Activated T-cell treated with anti-CD3 and anti-CD28 coated beads, Interleukin-2, amount 50 U/mL, for 48 hours (primary cell): Measurements from ENCODE around the gene STX5.
"Not testable (repeated sequence)": the region's sequence is repeated elsewhere in the genome, so short reads cannot be mapped to it uniquely, and the experiment has no call there.

ENCODE experiments used
- DNase-seq, 2 experiments: peaks; one replicate each; pipeline ENCODE4 v3.0.0-alpha.2; 2020

The STX5 gene

GRCh38 chr11:62831520-62832335 lies at the start of gene STX5:
STX5 (minus strand) TSS chr11:62832051; CDS start chr11:62831243, 808 bp downstream.
- peak; percentile 100 for DNase-seq

DNA sequence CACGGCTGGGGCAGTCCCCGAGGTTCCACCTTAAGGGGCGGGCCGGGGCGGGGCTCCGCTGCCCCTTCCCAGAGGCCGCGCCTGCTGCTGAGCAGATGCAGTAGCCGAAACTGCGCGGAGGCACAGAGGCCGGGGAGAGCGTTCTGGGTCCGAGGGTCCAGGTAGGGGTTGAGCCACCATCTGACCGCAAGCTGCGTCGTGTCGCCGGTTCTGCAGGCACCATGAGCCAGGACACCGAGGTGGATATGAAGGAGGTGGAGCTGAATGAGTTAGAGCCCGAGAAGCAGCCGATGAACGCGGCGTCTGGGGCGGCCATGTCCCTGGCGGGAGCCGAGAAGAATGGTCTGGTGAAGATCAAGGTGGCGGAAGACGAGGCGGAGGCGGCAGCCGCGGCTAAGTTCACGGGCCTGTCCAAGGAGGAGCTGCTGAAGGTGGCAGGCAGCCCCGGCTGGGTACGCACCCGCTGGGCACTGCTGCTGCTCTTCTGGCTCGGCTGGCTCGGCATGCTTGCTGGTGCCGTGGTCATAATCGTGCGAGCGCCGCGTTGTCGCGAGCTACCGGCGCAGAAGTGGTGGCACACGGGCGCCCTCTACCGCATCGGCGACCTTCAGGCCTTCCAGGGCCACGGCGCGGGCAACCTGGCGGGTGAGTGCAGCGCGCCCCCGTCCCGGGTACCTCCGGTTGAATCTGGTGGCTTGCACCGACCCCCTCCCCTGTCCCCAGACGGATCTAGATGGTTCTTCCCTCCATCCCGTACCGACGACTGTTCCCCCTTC lies 49.1 kb upstream of the STX5 start, which contains the start of gene SLC3A2:
Gene SLC3A2, plus strand, starts transcription at position 94 of the 776 bp plus-strand sequence. Its CDS starts 128 bp downstream, at position 222.
- peak; percentile 90 to 92 for DNase-seq

- DNase-seq, result no peak
Measured at GRCh38 chr11:62880231-62880802, 48.5 kb upstream of the STX5 start.

GRCh38 chr11:62879235-62879978 lies 47.6 kb upstream of the STX5 start:
- no peak for DNase-seq

DNA sequence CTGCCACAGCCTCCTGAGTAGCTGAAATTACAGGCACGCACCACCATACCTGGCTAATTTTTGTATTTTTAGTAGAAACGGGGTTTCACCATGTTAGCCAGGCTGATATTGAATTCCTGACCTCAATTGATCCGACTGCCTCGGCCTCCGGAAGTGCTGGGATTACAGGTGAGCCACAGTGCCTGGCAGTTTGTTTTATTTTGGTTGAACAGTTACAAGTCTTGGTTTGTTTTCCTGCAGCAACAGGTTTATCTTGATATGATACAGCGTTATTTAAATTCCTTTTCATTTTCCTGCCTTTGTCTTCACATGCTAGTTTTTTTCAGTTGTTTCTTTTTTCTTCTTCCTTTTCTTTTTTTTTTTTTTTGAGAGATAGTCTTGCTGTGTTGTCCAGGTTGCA lies 44.9 kb upstream of the STX5 start:
- no peak for DNase-seq

GRCh38 chr11:62875698-62876478 lies 44.0 kb upstream of the STX5 start:
- no peak for DNase-seq

DNA sequence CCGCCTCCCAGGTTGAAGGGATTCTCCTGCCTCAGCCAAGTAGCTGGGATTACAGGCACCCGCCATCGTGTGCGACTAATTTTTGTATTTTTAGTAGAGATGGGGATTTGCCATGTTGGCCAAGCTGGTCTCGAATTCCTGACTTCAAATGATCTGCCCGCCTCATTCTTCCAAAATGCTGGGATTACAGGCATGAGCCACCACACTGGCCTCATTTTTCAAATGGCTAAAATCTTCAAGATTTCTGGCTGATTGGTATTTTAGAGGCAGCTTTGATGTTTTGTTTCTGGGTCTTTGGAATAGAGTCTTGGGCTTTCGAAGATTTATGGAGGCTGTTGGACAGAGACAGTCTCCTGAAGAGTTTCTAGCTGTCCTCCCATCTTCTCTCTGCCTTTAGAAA lies 43.0 kb upstream of the STX5 start:
- no peak for DNase-seq

GRCh38 chr11:62865635-62866034 lies 33.8 kb upstream of the STX5 start:
- DNase-seq, result no peak

GRCh38 chr11:62863687-62864335 lies 32.0 kb upstream of the STX5 start:
- no peak for DNase-seq

GRCh38 chr11:62861564-62862192 lies 29.8 kb upstream of the STX5 start:
- DNase-seq, result not testable (repeated sequence)

DNA sequence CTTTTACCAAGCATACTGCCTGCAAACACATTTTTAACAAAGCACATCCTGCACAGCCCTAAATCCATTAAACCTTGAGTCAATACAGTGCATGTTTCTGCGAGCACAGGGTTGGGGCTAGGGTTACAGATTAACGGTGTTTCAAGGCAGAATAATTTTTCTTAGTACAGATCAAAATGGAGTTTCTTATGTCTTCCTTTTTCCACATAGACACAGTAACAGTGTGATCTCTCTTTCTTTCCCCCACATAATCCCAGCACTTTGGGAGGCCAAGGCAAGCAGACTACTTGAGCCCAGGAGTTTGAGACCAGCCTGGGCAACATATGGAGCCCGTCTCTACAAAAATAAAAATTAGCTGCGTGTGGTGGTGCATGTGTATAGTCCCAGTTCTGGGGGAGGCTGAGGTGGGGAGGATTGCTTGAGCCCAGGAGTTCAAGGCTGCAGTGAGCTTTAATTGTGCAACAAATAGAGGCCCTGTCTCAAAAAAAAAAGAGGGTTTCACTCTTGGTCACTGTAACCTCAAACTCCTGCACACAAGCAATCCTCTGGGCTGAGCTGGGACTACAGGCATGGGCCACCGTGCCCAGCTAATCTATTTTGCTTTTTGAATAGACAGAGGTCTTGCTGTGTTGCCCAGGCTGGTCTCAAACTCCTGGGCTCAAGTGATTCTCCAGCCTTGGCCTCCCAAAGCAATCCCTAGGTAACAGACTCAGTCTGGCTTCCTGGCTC lies 29.1 kb upstream of the STX5 start:
- DNase-seq, result no peak

DNA sequence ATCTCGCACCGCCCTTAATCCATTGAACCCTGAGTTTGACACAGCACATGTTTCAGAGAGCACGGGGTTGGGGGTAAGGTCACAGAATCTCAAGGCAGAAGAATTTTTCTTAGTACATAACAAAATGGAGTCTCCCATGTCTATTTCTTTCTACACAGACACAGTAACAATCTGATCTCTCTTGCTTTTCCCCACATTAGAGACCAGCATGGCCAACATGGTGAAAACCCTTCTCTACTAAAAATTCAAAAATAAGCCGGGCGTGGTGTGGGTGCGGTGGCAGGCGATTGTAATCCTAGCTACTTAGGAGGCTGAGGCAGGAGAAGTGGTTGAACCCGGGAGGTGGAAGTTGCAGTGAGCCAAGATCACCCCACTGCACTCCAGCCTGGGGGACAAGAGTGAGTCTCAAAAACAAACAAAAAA lies 27.4 kb upstream of the STX5 start:
- DNase-seq, result not testable (repeated sequence)

DNA sequence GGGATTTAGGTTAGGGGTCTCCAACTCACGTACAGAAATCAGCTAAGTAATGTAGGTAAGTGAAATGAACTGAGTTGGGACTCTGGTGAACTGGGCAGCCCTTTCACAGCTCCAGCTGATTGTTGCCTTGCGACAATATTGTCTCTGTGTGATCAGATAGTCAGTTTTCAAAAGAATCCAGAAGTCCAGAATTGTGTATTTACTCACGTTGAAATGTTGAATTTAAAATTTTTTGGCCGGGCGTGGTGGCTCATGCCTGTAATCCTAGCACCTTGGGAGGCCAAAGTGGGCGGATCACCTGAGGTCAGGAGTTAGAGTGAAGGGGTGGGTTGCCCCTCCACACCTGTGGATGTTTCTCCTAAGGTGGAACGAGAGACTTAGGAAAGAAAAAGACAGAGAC lies 26.4 kb upstream of the STX5 start:
- no peak for DNase-seq

- DNase-seq, result no peak
Measured at GRCh38 chr11:62857541-62857982, 25.7 kb upstream of the STX5 start.

DNA sequence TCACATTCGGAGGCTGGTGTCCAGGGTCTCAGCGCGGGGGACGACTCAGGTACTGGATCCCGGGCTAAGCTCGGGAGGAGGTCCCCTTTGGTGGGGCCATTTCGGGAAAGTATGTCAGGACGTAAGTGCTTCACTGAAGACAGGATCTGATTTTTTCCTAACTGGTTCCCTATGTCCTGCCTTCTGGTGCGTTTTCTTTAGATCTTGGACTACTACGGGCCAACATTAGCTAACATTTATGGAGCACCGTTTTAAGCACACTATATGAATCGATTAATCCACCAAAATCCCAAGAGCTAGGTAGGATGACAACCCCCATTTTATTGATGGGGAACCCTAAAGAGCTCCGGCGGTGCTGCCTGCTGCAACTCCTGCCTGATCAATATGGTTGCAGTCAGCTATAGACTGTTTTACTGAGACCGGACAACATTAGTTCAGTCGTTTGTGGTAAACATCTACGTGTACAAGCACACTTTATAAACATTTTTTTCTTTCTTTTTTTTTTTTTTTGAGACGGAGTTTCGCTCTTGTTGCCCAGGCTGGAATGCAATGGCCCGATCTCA lies 24.6 kb upstream of the STX5 start:
- no peak for DNase-seq

DNA sequence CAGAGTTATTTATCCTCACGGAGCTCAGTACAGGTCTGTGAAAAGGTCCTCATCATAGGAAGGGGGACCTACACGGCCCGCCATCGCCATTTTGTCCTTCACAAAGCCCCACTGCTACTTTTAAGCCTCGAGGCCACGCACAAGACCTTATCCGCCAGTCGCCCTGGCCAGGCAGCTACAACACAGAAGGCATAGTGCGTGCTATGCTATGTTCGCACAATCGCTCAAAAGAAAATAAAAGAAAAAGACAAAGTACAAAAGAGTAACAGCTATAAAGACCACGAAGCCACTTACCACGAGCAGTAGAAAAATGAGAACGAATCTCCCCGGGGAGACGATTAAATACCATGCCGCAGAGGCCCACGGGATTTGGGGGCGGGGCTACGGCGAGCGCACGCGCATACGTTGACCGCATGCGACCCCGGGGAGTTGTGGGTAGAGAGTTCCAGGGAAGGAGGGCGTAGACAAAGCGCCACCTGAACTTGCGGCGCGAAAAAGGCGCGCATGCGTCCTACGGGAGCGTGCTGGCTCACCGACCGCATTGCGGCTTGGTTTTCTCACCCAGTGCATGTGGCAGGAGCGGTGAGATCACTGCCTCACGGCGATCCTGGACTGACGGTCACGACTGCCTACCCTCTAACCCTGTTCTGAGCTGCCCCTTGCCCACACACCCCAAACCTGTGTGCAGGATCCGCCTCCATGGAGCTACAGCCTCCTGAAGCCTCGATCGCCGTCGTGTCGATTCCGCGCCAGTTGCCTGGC lies 23.9 kb upstream of the STX5 start:
- peak; percentile 99 for DNase-seq

DNA sequence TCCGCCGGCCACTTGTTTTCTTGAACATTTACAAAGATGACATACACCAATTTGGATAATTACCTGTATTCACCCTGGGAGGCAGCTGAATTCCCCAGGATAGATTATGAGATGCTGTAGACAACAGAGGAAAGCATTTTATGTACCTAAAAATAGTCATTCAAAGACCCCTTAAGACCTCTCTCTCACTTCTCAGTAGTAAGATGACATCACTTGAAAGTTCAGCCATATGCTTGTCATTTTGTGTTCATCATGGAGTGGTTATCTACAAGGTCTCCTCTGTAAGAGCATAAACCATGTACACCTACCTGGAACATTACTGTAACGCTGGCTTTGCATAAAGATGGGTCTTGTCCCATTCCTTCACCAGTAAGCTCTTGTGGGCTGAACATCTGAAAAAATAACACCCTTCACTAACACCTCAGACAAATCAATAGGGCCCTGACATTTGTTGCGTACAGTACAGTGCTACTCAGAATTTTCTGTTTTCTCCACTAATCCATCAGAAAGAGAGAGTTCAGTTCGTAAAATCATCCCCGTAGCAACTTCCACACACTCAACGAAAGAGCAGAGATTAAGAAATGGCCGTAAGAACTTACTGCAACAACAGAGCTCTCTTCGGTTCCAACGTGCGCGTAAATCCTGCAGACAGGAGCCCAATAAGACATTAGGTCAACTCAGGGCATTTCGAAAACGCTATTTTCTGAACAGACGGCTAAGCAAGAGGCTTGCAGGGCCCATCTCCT lies 23.1 kb upstream of the STX5 start:
- no peak for DNase-seq
